Activated CD4-positive, alpha-beta T cell treated with anti-CD3 and anti-CD28 coated beads, Interleukin-2, amount 50 U/mL, for 4 hours (primary cell): ENCODE data around the gene FTSJ3.
"Not testable (repeated sequence)": the region's sequence is repeated elsewhere in the genome, so short reads cannot be mapped to it uniquely, and the experiment has no call there.

Experiments
- DNase-seq, 2 experiments: peaks; one replicate each; pipeline ENCODE4 v3.0.0-alpha.2; 2020

FTSJ3 gene

GRCh38 chr17:63827002-63827800 lies at the start of gene FTSJ3, which contains the start of gene PSMC5:
Gene FTSJ3 (minus strand): TSS chr17:63827663. CDS start chr17:63826902, 761 bp downstream.
Gene PSMC5 (plus strand): TSS chr17:63827431. CDS start chr17:63827491, 60 bp downstream.
- DNase-seq: peak; percentile 95 to 96

- not testable (repeated sequence) for DNase-seq
Observed at GRCh38 chr17:63874693-63875092, 47.2 kb upstream of the FTSJ3 start.

GRCh38 chr17:63874061-63874626 lies 46.7 kb upstream of the FTSJ3 start:
- DNase-seq: not testable (repeated sequence)

- not testable (repeated sequence) for DNase-seq
Observed at GRCh38 chr17:63873577-63873976, 46.1 kb upstream of the FTSJ3 start, which contains the start of gene CSH2. Gene CSH2 (minus strand): TSS chr17:63873677. CDS start chr17:63873614, 63 bp downstream.

- DNase-seq: not testable (repeated sequence)
Observed at GRCh38 chr17:63871646-63872365, 44.3 kb upstream of the FTSJ3 start.

- DNase-seq: not testable (repeated sequence)
Observed at GRCh38 chr17:63870292-63870665, 42.8 kb upstream of the FTSJ3 start.

GRCh38 chr17:63869491-63870291 lies 42.2 kb upstream of the FTSJ3 start:
- not testable (repeated sequence) for DNase-seq

- not testable (repeated sequence) for DNase-seq
Observed at GRCh38 chr17:63866625-63867024, 39.2 kb upstream of the FTSJ3 start.

- DNase-seq: no peak
Observed at GRCh38 chr17:63859257-63859656, 31.8 kb upstream of the FTSJ3 start.

GRCh38 chr17:63856425-63856824 lies 29.0 kb upstream of the FTSJ3 start:
- not testable (repeated sequence) for DNase-seq

GRCh38 chr17:63855185-63855584 lies 27.7 kb upstream of the FTSJ3 start:
- no peak for DNase-seq

GRCh38 chr17:63854709-63855108 lies 27.2 kb upstream of the FTSJ3 start:
- no peak for DNase-seq

GRCh38 chr17:63853260-63853659 lies 25.8 kb upstream of the FTSJ3 start:
- DNase-seq: no peak

GRCh38 chr17:63850401-63850800 lies 22.9 kb upstream of the FTSJ3 start:
- no peak for DNase-seq

- DNase-seq: peak; percentile 97
Observed at GRCh38 chr17:63848834-63849689, 21.6 kb upstream of the FTSJ3 start.

- DNase-seq: no peak
Observed at GRCh38 chr17:63847525-63848249, 20.2 kb upstream of the FTSJ3 start.

- DNase-seq: no peak
Observed at GRCh38 chr17:63845509-63845908, 18.0 kb upstream of the FTSJ3 start.

GRCh38 chr17:63843910-63844677 lies 16.6 kb upstream of the FTSJ3 start:
- DNase-seq: no peak

GRCh38 chr17:63843387-63843888 lies 16.0 kb upstream of the FTSJ3 start:
- DNase-seq: not testable (repeated sequence)
